OCI-LY3 (cell line): Measurements from ENCODE around the gene TVP23A.
A peak's percentile ranks its signal among the peaks of the same experiment; 100 is the strongest.

Experiments
- H2AFZ ChIP-seq: fragments of 200-600, 300-600 bp; shearing (Covaris generic); 2 replicates; pipeline ENCODE4 v1.6.0; 2014; ENCODE audit warnings: antibody characterized with exemption, low read depth, low read length
- H3K27ac ChIP-seq: fragments of 200-600, 300-600 bp; sonication (generic); 2 replicates; pipeline ENCODE4 v1.5.1; 2014; ENCODE audit warnings: mild to moderate bottlenecking, low read length, moderate library complexity, mixed read lengths
- H3K27me3 ChIP-seq: fragments of 200-600, 300-600 bp; sonication (generic); 2 replicates; pipeline ENCODE4 v1.6.1; 2014; ENCODE audit warnings: low read depth, low read length, mixed read lengths
- H3K36me3 ChIP-seq: fragments of 200-600, 300-600 bp; sonication (generic); replicated peaks from 2 replicates; pipeline ENCODE3; 2014; ENCODE audit warnings: low read depth, low read length, mixed read lengths
- H3K4me1 ChIP-seq: fragments of 300-600, 200-600 bp; sonication (generic); 2 replicates; pipeline ENCODE4 v1.6.1; 2014; ENCODE audit warnings: low read length, mixed read lengths
- H3K4me2 ChIP-seq: fragments of 200-600, 300-600 bp; sonication (generic); 2 replicates; pipeline ENCODE4 v1.6.1; 2014; ENCODE audit warnings: low read length, mixed read lengths
- H3K4me3 ChIP-seq: fragments of 300-600, 200-600 bp; sonication (generic); 2 replicates; pipeline ENCODE4 v1.5.1; 2014; ENCODE audit warnings: antibody characterized with exemption, mild to moderate bottlenecking, low read length, moderate library complexity
- H3K79me2 ChIP-seq: fragments of 300-600, 200-600 bp; shearing (Covaris generic); 2 replicates; pipeline ENCODE4 v1.6.1; 2014; ENCODE audit warnings: mild to moderate bottlenecking, low read length, mixed read lengths
- H3K9ac ChIP-seq: fragments of 300-600, 200-600 bp; shearing (Covaris generic); 2 replicates; pipeline ENCODE4 v1.6.0; 2014; ENCODE audit warnings: mild to moderate bottlenecking, low read length, moderate library complexity
- H3K9me3 ChIP-seq: fragments of 200-600, 300-600 bp; shearing (Covaris generic); 2 replicates; pipeline ENCODE4 v1.6.1; 2014; ENCODE audit warnings: low read length, mixed read lengths; ENCODE audit not compliant: insufficient read depth
- H4K20me1 ChIP-seq: fragments of 200-600, 300-600 bp; sonication (generic); 2 replicates; pipeline ENCODE4 v1.6.1; 2016; ENCODE audit warnings: low read length, mixed read lengths; ENCODE audit not compliant: insufficient read depth
- EZH2phosphoT487 ChIP-seq: fragments of 200-600 bp; shearing (Covaris generic); IDR thresholded peaks from 2 replicates; pipeline ENCODE4 v1.6.1; 2018; ENCODE audit warnings: antibody characterized with exemption, mixed run types, low read depth
- TF ChIP-seq, protein P1 (sequence below): fragments of 200-600, 300-600 bp; sonication (generic); IDR thresholded peaks from 2 replicates; pipeline ENCODE4 v1.5.1; 2014; ENCODE audit warnings: antibody characterized with exemption, low read length, low read depth

Gene TVP23A

DNA sequence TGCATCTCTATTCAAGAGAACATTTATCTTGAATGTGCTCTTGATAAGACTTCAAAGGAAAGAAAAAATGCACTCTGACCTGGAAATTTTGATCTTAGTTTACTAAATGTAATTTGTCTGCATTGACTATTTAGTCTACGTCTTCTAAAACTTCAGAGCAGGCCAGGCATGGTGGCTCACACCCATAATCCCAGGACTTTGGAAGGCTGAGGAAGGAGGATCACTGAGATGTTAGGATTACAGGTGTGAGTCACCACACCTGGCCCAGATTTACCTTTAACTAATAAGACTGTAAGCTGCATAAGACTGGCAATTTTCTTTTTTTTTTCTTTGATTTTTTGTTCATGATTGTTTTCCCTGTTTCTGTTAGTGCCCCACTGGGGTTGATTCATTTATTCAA, 39.6 kb upstream of the TVP23A start:
- Histone ChIP-seq H3K27ac (no peak overlapping the region), H3K27me3 (0 out of 2 replicates have a peak, but pooled peaks cover 7% of the 10 kb centered on the region), H3K4me3 (no peak overlapping the region), H2AFZ (no peak overlapping the region), H3K4me1 (peaks cover 14% of the 10 kb centered on the region), H3K36me3 (no peaks in the 10 kb centered on the region), H3K9ac (no peak overlapping the region), H3K9me3 (no peaks in the 10 kb centered on the region), H3K4me2 (no peak overlapping the region), H3K79me2 (no peaks in the 10 kb centered on the region), H4K20me1 (no peaks in the 10 kb centered on the region)
- TF ChIP-seq, protein P1, sequence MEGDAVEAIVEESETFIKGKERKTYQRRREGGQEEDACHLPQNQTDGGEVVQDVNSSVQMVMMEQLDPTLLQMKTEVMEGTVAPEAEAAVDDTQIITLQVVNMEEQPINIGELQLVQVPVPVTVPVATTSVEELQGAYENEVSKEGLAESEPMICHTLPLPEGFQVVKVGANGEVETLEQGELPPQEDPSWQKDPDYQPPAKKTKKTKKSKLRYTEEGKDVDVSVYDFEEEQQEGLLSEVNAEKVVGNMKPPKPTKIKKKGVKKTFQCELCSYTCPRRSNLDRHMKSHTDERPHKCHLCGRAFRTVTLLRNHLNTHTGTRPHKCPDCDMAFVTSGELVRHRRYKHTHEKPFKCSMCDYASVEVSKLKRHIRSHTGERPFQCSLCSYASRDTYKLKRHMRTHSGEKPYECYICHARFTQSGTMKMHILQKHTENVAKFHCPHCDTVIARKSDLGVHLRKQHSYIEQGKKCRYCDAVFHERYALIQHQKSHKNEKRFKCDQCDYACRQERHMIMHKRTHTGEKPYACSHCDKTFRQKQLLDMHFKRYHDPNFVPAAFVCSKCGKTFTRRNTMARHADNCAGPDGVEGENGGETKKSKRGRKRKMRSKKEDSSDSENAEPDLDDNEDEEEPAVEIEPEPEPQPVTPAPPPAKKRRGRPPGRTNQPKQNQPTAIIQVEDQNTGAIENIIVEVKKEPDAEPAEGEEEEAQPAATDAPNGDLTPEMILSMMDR: no peak
- TF ChIP-seq EZH2phosphoT487: no peak

DNA sequence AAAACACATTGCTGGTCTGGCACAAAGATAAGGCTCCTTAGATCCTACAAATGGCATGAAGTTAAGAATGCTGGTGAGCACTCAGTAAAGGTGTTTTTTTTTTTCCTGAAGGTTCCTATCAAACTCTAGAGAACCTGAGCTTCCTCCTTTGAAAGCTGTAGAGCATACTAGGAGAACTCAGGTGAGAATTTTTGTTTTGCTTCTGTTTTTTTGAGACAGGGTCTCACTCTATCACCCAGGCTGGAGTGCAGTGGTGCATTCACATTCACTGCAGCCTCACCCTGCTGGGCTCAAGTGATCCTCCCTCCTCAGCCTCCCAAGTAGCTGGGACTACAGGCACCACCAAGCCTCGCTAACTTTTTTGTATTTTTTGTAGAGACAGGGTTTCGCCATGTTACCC, 37.4 kb upstream of the TVP23A start:
- Histone ChIP-seq H3K79me2 (no peaks in the 10 kb centered on the region), H3K27ac (no peak overlapping the region), H3K36me3 (no peaks in the 10 kb centered on the region), H4K20me1 (no peaks in the 10 kb centered on the region), H3K9me3 (no peaks in the 10 kb centered on the region), H2AFZ (no peak overlapping the region), H3K4me1 (peaks cover 21% of the 10 kb centered on the region), H3K4me3 (no peak overlapping the region), H3K27me3 (no peaks in the 10 kb centered on the region), H3K4me2 (no peak overlapping the region), H3K9ac (no peak overlapping the region)
- TF ChIP-seq, protein P1: no peak
- TF ChIP-seq EZH2phosphoT487: no peak

DNA sequence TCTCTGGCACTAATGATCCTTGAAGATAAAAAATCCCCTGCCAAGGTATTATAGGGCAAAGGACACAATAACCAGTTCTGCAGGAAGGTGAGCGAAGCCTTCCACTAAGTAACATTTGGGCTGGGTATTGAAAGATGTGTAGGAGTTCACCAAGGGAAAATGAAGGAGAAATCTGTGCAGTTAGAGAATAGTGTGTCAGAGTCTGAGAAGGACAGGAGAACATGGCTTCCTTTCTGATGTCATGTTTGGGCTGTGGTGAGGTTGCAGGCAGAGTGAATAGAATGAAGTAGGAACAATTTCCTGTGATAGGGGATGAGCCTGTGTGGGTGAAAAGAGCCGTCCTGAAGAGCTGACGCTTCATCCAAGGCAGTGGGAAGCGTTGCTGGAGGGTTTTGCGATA, 34.4 kb upstream of the TVP23A start:
- Histone ChIP-seq H3K4me1 (peaks cover 21% of the 10 kb centered on the region), H3K9ac (peak overlapping the region; percentile 1; the same call in 1 of the 2 replicates), H4K20me1 (no peaks in the 10 kb centered on the region), H2AFZ (peak overlapping the region; percentile 80), H3K9me3 (no peaks in the 10 kb centered on the region), H3K4me3 (no peak overlapping the region), H3K79me2 (no peaks in the 10 kb centered on the region), H3K27me3 (no peaks in the 10 kb centered on the region), H3K4me2 (peak overlapping the region; percentile 48), H3K27ac (peak overlapping the region; percentile 27; the same call in 1 of the 2 replicates), H3K36me3 (no peaks in the 10 kb centered on the region)
- no peak for TF ChIP-seq EZH2phosphoT487

DNA sequence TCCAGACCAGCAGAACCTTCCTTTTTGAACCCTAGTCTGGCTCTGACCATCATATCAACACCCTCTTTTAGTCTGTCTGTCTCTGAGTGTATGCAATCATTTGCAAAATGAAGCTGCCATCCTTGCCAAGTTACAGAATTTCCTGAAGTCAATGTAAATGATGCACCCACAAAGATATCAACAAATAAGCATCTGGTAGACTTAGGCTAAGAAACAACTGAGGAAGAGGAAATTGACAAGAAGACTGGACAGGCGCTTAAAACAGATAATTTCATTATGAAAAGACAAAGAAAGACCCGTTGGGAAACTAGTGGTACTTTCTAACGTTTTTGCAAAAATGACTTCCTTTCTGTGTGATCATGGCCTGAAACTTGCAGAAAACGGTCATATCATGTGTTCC, 33.7 kb upstream of the TVP23A start:
- peak overlapping the region; percentile 27 for H3K27ac ChIP-seq
- H3K4me1 ChIP-seq: peaks cover 21% of the 10 kb centered on the region
- H3K9ac ChIP-seq: peak overlapping the region; percentile 1; the same call in 1 of the 2 replicates
- no peaks in the 10 kb centered on the region for H3K9me3 ChIP-seq
- H4K20me1 ChIP-seq: no peaks in the 10 kb centered on the region
- no peaks in the 10 kb centered on the region for H3K27me3 ChIP-seq
- peak overlapping the region; percentile 48 for H3K4me2 ChIP-seq
- H3K4me3 ChIP-seq: peak overlapping the region; percentile 1
- H2AFZ ChIP-seq: peak overlapping the region; percentile 80
- no peaks in the 10 kb centered on the region for H3K79me2 ChIP-seq
- no peak for TF ChIP-seq EZH2phosphoT487
- TF ChIP-seq, protein P1: no peak
- no peaks in the 10 kb centered on the region for H3K36me3 ChIP-seq
